Trophoblast cell (in vitro differentiated cells and primary cell): ENCODE measurements around the gene TLN1.
A peak's percentile ranks its signal among the peaks of the same experiment; 100 is the strongest.

Source experiments
- DNase-seq, 2 donors: peaks; one replicate each; pipeline ENCODE4 v3.0.0-alpha.2; 2016
- H2AFZ ChIP-seq: 2 replicates; pipeline ENCODE4 v1.6.1; 2013; ENCODE audit warnings: low read length, moderate library complexity, mild to moderate bottlenecking; ENCODE audit not compliant: insufficient read depth, poor library complexity
- H2AK5ac ChIP-seq: 2 replicates; pipeline ENCODE4 v1.6.1; 2013; ENCODE audit warnings: mild to moderate bottlenecking, low read length
- H2BK120ac ChIP-seq: 2 replicates; pipeline ENCODE4 v1.6.1; 2013; ENCODE audit warnings: low read length, mild to moderate bottlenecking, moderate library complexity; ENCODE audit not compliant: insufficient read depth, poor library complexity
- H2BK12ac ChIP-seq: 2 replicates; pipeline ENCODE4 v1.6.1; 2013; ENCODE audit warnings: mild to moderate bottlenecking, low read length, moderate library complexity
- H2BK5ac ChIP-seq: 2 replicates; pipeline ENCODE4 v1.6.1; 2013; ENCODE audit warnings: low read length, low read depth, moderate library complexity, mild to moderate bottlenecking; ENCODE audit not compliant: poor library complexity
- H3K14ac ChIP-seq: 2 replicates; pipeline ENCODE4 v1.6.1; 2013; ENCODE audit warnings: mild to moderate bottlenecking, low read length
- H3K18ac ChIP-seq: 2 replicates; pipeline ENCODE4 v1.6.1; 2013; ENCODE audit warnings: mild to moderate bottlenecking, low read length
- H3K23ac ChIP-seq: 2 replicates; pipeline ENCODE4 v1.6.1; 2013; ENCODE audit warnings: low read length
- H3K27ac ChIP-seq: 2 replicates; pipeline ENCODE4 v1.5.1; 2013; ENCODE audit warnings: low read depth, mild to moderate bottlenecking, inconsistent platforms, low read length, moderate library complexity
- H3K27me3 ChIP-seq: 2 replicates; pipeline ENCODE4 v1.6.1; 2013; ENCODE audit warnings: inconsistent platforms, mild to moderate bottlenecking, low read length, moderate library complexity; ENCODE audit not compliant: insufficient read depth
- H3K36me3 ChIP-seq, 2 experiments: 1 replicate in 1 of 2; 2 replicates in 1 of 2; pipeline ENCODE4 v1.6.1; 2013; ENCODE audit warnings: low read length in 2 of 2, mild to moderate bottlenecking in 2 of 2, moderate library complexity in 1 of 2; ENCODE audit not compliant: insufficient read depth in 2 of 2, control insufficient read depth in 1 of 2
- H3K4ac ChIP-seq: 2 replicates; pipeline ENCODE4 v1.6.1; 2013; ENCODE audit warnings: low read depth, mild to moderate bottlenecking, low read length, moderate library complexity
- H3K4me1 ChIP-seq, 2 experiments: 1 replicate in 1 of 2; 2 replicates in 1 of 2; pipeline ENCODE4 v1.6.1; 2013; ENCODE audit warnings: low read length in 2 of 2, mild to moderate bottlenecking in 2 of 2, moderate library complexity in 1 of 2; ENCODE audit not compliant: insufficient read depth in 2 of 2, control insufficient read depth in 1 of 2
- H3K4me2 ChIP-seq: 2 replicates; pipeline ENCODE4 v1.6.1; 2013; ENCODE audit warnings: inconsistent platforms, mild to moderate bottlenecking, low read length, moderate library complexity
- H3K4me3 ChIP-seq: 2 replicates; pipeline ENCODE4 v1.5.1; 2013; ENCODE audit warnings: mild to moderate bottlenecking, low read depth, low read length, inconsistent platforms
- H3K79me1 ChIP-seq: one replicate; pipeline ENCODE4 v1.6.1; 2013; ENCODE audit warnings: low read length
- H3K79me2 ChIP-seq: 2 replicates; pipeline ENCODE4 v1.6.1; 2013; ENCODE audit warnings: low read length, mild to moderate bottlenecking; ENCODE audit not compliant: control insufficient read depth, insufficient read depth, poor library complexity
- H3K9ac ChIP-seq: 2 replicates; pipeline ENCODE4 v1.6.1; 2013; ENCODE audit warnings: mild to moderate bottlenecking, low read length
- H3K9me3 ChIP-seq: 2 replicates; pipeline ENCODE4 v1.6.1; 2013; ENCODE audit warnings: low read depth, mild to moderate bottlenecking, control low read depth, inconsistent platforms, low read length; ENCODE audit not compliant: insufficient read depth
- H4K12ac ChIP-seq: 2 replicates; pipeline ENCODE4 v1.6.1; 2013; ENCODE audit warnings: low read depth, mild to moderate bottlenecking, low read length, moderate library complexity
- H4K8ac ChIP-seq: 2 replicates; pipeline ENCODE4 v1.6.1; 2013; ENCODE audit warnings: low read depth, mild to moderate bottlenecking, low read length, moderate library complexity
- H4K91ac ChIP-seq: one replicate; pipeline ENCODE4 v1.6.1; 2013; ENCODE audit warnings: low read depth, mild to moderate bottlenecking, low read length, moderate library complexity
- WGBS: extraction: QIAGEN DNeasy Blood & Tissue Kit; methylation state at CpG from one replicate; pipeline ENCODE4 v1.1.7; 2013; ENCODE audit warnings: missing lambda C conversion rate; ENCODE audit not compliant: insufficient read length, insufficient coverage; ENCODE audit errors: extremely low coverage; 5-methylcytosine and 5-hydroxymethylcytosine counted together

The TLN1 gene

DNA sequence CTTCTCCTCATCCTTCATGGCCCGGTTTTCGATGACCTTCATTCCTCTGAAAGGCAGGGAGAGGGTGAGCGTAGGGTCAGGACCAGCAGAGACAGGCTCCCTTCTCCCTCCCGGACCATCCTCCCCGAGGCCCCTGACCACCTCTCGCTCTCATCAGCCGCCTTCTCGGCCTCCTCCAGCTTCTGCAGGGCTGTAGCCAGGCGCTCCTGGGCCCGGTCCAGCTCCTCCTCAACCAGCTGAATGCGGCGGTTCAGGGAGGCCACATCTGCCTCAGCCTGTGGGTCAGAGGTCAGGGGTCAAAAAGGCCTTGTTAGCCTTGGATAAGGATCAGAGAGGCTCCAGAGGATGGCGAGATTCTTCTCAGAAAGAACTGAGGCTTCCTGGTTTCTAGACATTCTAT, 46.5 kb downstream of the TLN1 start:
- H3K27ac ChIP-seq = no peak overlapping the region
- no peak overlapping the region for H4K91ac ChIP-seq
- no peak overlapping the region for H2BK5ac ChIP-seq
- no peak overlapping the region for H2AK5ac ChIP-seq
- H3K4me2 ChIP-seq = no peak overlapping the region
- peaks cover 40 to 50% of the 10 kb centered on the region in 2 experiments for H3K36me3 ChIP-seq
- H3K4ac ChIP-seq = no peak overlapping the region
- no peak overlapping the region for H3K9ac ChIP-seq
- H2BK120ac ChIP-seq = no peak overlapping the region
- H4K8ac ChIP-seq = no peak overlapping the region
- no peak overlapping the region for H3K4me3 ChIP-seq
- no peaks in the 10 kb centered on the region for H3K27me3 ChIP-seq
- peaks cover 16 to 24% of the 10 kb centered on the region in 2 experiments for H3K4me1 ChIP-seq
- H2AFZ ChIP-seq = no peak overlapping the region
- no peak overlapping the region for H3K23ac ChIP-seq
- no peak overlapping the region for H3K14ac ChIP-seq
- WGBS = no CpG with 5 or more reads among the region's 13 CpGs
- H3K9me3 ChIP-seq = no peaks in the 10 kb centered on the region
- DNase-seq = no peak
- peaks cover 14% of the 10 kb centered on the region for H3K79me1 ChIP-seq
- H3K79me2 ChIP-seq = peaks cover 11% of the 10 kb centered on the region
- peak overlapping the region; percentile 27 for H3K18ac ChIP-seq
- H2BK12ac ChIP-seq = no peak overlapping the region
- no peak overlapping the region for H4K12ac ChIP-seq

DNA sequence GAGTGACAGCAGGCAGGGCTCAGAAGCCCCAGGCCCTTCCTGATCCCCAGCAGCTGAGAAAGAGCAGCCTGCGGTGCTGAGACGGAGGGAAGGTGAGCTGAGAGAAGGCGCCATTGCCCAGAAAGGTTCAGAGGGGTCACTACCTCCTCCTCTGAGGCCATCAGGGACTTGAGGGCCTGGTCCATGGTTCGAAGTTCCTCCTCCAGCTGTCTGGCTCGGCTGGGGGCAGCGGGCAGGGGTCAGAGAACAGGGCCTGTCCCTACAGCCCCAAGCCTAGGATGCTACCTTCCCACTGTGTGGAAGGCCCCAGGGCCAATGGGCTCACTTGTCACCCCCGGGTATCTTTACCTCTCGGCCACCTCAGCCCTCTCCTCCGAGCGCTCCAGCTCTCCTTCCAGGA, 47.1 kb downstream of the TLN1 start:
- Histone ChIP-seq H3K9me3 (no peaks in the 10 kb centered on the region), H3K27ac (no peak overlapping the region), H3K4me1 (peaks cover 16 to 24% of the 10 kb centered on the region in 2 experiments), H3K9ac (peak overlapping the region; percentile 21), H3K27me3 (no peaks in the 10 kb centered on the region), H2AK5ac (no peak overlapping the region), H3K4me2 (no peak overlapping the region), H4K8ac (no peak overlapping the region), H3K4me3 (no peak overlapping the region), H3K36me3 (peaks cover 40 to 50% of the 10 kb centered on the region in 2 experiments), H4K91ac (no peak overlapping the region), H3K23ac (no peak overlapping the region), H2BK12ac (no peak overlapping the region), H3K14ac (no peak overlapping the region), H3K79me1 (peaks cover 9% of the 10 kb centered on the region), H4K12ac (no peak overlapping the region), H2BK120ac (no peak overlapping the region), H2BK5ac (no peak overlapping the region), H3K18ac (no peak overlapping the region), H3K4ac (no peak overlapping the region), H3K79me2 (peaks cover 8% of the 10 kb centered on the region), H2AFZ (no peak overlapping the region)
- WGBS = no CpG with 5 or more reads among the region's 10 CpGs
- no peak for DNase-seq

DNA sequence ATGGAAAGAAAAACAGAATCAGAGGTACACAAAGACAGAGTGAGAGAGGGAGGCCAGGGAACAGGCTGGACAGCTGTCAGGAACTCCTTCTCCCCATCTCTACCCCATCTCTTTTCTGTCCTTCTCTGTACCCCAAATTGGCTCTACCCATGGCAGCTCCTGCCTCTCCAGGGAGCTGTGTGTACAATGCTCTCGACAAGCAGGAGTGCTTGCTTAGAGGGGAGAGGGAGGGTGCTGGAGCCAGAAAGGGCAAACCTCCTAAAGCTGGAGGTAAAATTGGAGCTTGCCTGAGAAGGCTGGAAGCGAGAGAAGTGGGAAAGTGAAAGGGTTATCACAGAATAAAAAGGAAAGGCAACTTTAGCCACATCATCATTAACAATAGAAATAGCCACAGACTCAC, 48.7 kb downstream of the TLN1 start:
- Histone ChIP-seq H3K18ac (no peak overlapping the region), H3K4me3 (no peak overlapping the region), H2BK120ac (no peak overlapping the region), H3K14ac (no peak overlapping the region), H3K27me3 (no peaks in the 10 kb centered on the region), H2AFZ (no peak overlapping the region), H3K9me3 (no peaks in the 10 kb centered on the region), H2BK12ac (no peak overlapping the region), H3K27ac (no peak overlapping the region), H2BK5ac (no peak overlapping the region), H3K36me3 (peaks cover 40 to 50% of the 10 kb centered on the region in 2 experiments), H4K8ac (no peak overlapping the region), H3K9ac (no peak overlapping the region), H3K79me1 (no peaks in the 10 kb centered on the region), H4K91ac (no peak overlapping the region), H3K79me2 (no peaks in the 10 kb centered on the region), H2AK5ac (no peak overlapping the region), H3K4me1 (peaks cover 9 to 10% of the 10 kb centered on the region in 2 experiments), H3K23ac (no peak overlapping the region), H3K4ac (no peak overlapping the region), H4K12ac (no peak overlapping the region), H3K4me2 (no peak overlapping the region)
- DNase-seq = no peak
- no CpG with 5 or more reads among the region's 2 CpGs for WGBS

DNA sequence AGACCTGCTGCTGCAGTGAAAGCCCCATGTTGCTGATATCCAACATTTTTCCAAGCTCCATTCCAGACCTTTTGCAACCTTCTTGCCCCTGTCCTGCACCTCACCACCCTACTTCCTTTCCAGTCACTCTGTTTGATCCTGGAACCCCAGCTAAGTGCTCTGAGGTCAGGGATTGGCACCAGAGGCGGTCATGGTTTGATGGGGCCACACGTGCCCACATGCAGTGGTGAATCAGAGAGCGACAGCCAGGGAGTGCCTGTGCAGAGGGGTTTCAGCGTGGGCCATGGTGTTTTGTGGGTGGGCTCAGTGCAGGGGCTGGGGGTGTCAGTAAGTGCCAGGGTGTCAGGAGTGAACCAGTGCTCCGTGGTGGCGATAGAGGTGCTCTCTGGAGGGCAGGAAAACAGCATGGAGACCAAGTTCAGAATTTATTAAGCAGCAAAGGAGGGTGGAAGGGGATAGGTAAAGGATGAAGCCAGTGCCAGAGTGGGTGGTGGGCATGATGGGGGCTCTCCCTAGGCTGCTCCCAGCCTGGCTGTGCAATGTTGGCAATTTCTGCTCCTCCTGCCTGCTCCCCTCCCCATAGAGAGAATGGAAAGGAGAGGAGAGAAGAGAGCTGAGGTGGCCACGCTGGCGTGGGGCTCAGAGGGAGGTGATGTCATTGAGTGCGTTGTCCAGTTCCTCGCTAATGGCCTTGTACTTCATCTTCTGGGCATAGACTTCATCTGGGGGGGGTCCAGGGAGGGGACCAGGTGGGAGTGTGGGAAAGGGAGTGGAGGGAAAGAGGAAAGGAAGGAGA, 49.3 kb downstream of the TLN1 start:
- H3K4me2 ChIP-seq = no peak overlapping the region
- no peak overlapping the region for H3K9ac ChIP-seq
- no peak overlapping the region for H3K27ac ChIP-seq
- no peak overlapping the region for H3K18ac ChIP-seq
- H4K91ac ChIP-seq = no peak overlapping the region
- H2AFZ ChIP-seq = no peak overlapping the region
- H3K4me3 ChIP-seq = no peak overlapping the region
- peaks cover 3 to 4% of the 10 kb centered on the region in 2 experiments for H3K4me1 ChIP-seq
- H4K8ac ChIP-seq = no peak overlapping the region
- no peak overlapping the region for H2AK5ac ChIP-seq
- no peaks in the 10 kb centered on the region for H3K27me3 ChIP-seq
- no peak overlapping the region for H2BK5ac ChIP-seq
- no peak overlapping the region for H2BK12ac ChIP-seq
- H3K4ac ChIP-seq = no peak overlapping the region
- no peak overlapping the region for H3K23ac ChIP-seq
- H3K79me2 ChIP-seq = no peaks in the 10 kb centered on the region
- H3K36me3 ChIP-seq = peaks cover 36 to 46% of the 10 kb centered on the region in 2 experiments
- H3K79me1 ChIP-seq = no peaks in the 10 kb centered on the region
- no peak overlapping the region for H3K14ac ChIP-seq
- H2BK120ac ChIP-seq = no peak overlapping the region
- H3K9me3 ChIP-seq = no peaks in the 10 kb centered on the region
- no peak overlapping the region for H4K12ac ChIP-seq
- no peak for DNase-seq
- WGBS = no CpG with 5 or more reads among the region's 10 CpGs
